Endothelial cell of umbilical vein (primary cell): ENCODE results near the gene LAMTOR5. TPM values are rescaled to one million over a fixed set of nuclear protein-coding genes. Genes with fewer than 3 reads are reported as not detected.
A peak's percentile ranks its signal among the peaks of the same experiment; 100 is the strongest.

Experiments
- Bru-seq: library from RNA; stranded (reverse); fragments of 400-500 nt; gene quantifications from one replicate; lab custom pipeline; 2021; lab: Mats Ljungman, UMichigan
- BruChase-seq, 2 experiments: library from RNA; stranded (reverse); fragments of 400-500 nt; gene quantifications; one replicate each; lab custom pipeline; 2021; lab: Mats Ljungman, UMichigan
- BruUV-seq: library from RNA; stranded (reverse); fragments of 400-500 nt; replicated peaks from 2 replicates; lab custom pipeline; 2021; lab: Mats Ljungman, UMichigan
- CTCF ChIA-PET: fragments of 300-600, 350-600 bp; sonication (Branson Sonifier 250); formaldehyde crosslinking; loops from one replicate; lab custom pipeline; 2021; ENCODE audit warnings: antibody characterized with exemption, inconsistent platforms; lab: Charles Lee
- POLR2A ChIA-PET: fragments of 300-600, 350-600 bp; sonication (Branson Sonifier 250); formaldehyde crosslinking; loops from one replicate; lab custom pipeline; 2021; ENCODE audit warnings: antibody characterized with exemption, inconsistent platforms; lab: Charles Lee
- DNase-seq: peaks from one replicate; pipeline ENCODE4 v3.0.0-alpha.2; 2011; ENCODE audit warnings: low read depth, low spot score
- FAIRE-seq: peaks from 2 replicates; lab custom pipeline; 2011; peaks lifted over from hg19 to GRCh38; lab: Jason Lieb, UNC
- H2AFZ ChIP-seq: 2 replicates; pipeline ENCODE4 v1.6.0; 2012; ENCODE audit warnings: low read depth, low read length, control low read depth, inconsistent platforms
- H3K27ac ChIP-seq: 2 replicates; pipeline ENCODE4 v1.5.1; 2011; ENCODE audit warnings: low read depth, mild to moderate bottlenecking, control low read depth, low read length, moderate library complexity; ENCODE audit not compliant: insufficient read depth
- H3K27me3 ChIP-seq, 2 experiments: 2 replicates each; pipeline versions ENCODE4 v1.6.0 to v1.6.1; 2011; ENCODE audit warnings: low read length in 2 of 2, mixed read lengths in 1 of 2; ENCODE audit not compliant: control insufficient read depth in 2 of 2, insufficient read depth in 2 of 2
- H3K36me3 ChIP-seq, 2 experiments: 2 replicates in 1 of 2; 3 replicates in 1 of 2; pipeline ENCODE4 v1.5.1; 2011; ENCODE audit warnings: low read length in 2 of 2, mild to moderate bottlenecking in 1 of 2, moderate library complexity in 1 of 2; ENCODE audit not compliant: control insufficient read depth in 2 of 2, insufficient read depth in 2 of 2; ENCODE audit errors: extremely low read depth in 1 of 2
- H3K4me1 ChIP-seq: 3 replicates; pipeline ENCODE4 v1.5.1; 2011; ENCODE audit warnings: mild to moderate bottlenecking, low read length; ENCODE audit not compliant: control insufficient read depth, insufficient read depth; ENCODE audit errors: extremely low read depth
- H3K4me2 ChIP-seq: 2 replicates; pipeline ENCODE4 v1.6.1; 2011; ENCODE audit warnings: low read length, control low read depth, mixed read lengths; ENCODE audit not compliant: insufficient read depth
- H3K4me3 ChIP-seq, 3 experiments: fragments of 200-600 bp in 1 of 3; sonication (generic), shearing (Covaris generic) in 1 of 3; replicated peaks in 1 of 3; 2 replicates each; pipeline ENCODE4 v1.5.1; 2011 to 2016; ENCODE audit warnings: control low read depth in 3 of 3, low read length in 3 of 3, mild to moderate bottlenecking in 2 of 3, inconsistent platforms in 1 of 3, low read depth in 1 of 3, moderate library complexity in 1 of 3; ENCODE audit not compliant: insufficient read depth in 1 of 3
- H3K79me2 ChIP-seq: 2 replicates; pipeline ENCODE4 v1.6.0; 2012; ENCODE audit warnings: low read length, inconsistent platforms; ENCODE audit not compliant: control insufficient read depth, insufficient read depth
- H3K9ac ChIP-seq: replicated peaks from 2 replicates; pipeline ENCODE3; 2011; ENCODE audit warnings: low read length, control low read depth; ENCODE audit not compliant: insufficient read depth; ENCODE audit errors: extremely low read depth
- H3K9me1 ChIP-seq: replicated peaks from 3 replicates; pipeline ENCODE4 v1.6.0; 2011; ENCODE audit warnings: mild to moderate bottlenecking, low read length; ENCODE audit not compliant: control insufficient read depth, insufficient read depth; ENCODE audit errors: extremely low read depth
- H3K9me3 ChIP-seq: replicated peaks from 2 replicates; pipeline ENCODE4 v1.5.1; 2012; ENCODE audit warnings: low read length, inconsistent platforms; ENCODE audit not compliant: control insufficient read depth, insufficient read depth
- H4K20me1 ChIP-seq: replicated peaks from 2 replicates; pipeline ENCODE3; 2011; ENCODE audit warnings: mild to moderate bottlenecking, low read length; ENCODE audit not compliant: control insufficient read depth, insufficient read depth; ENCODE audit errors: extremely low read depth
- EZH2 ChIP-seq: IDR thresholded peaks from 2 replicates; pipeline ENCODE4 v1.6.1; 2012; ENCODE audit warnings: borderline replicate concordance, low read depth, mild to moderate bottlenecking, moderate library complexity, low read length, inconsistent platforms; ENCODE audit not compliant: severe bottlenecking
- FOS ChIP-seq: IDR thresholded peaks from 2 replicates; pipeline ENCODE4 v1.6.1; 2011; ENCODE audit warnings: mild to moderate bottlenecking, low read length, moderate library complexity, borderline replicate concordance; ENCODE audit not compliant: insufficient read depth
- GATA2 ChIP-seq: IDR thresholded peaks from 2 replicates; pipeline ENCODE4 v1.7.0; 2011; ENCODE audit warnings: low read depth, mild to moderate bottlenecking, moderate library complexity, mixed read lengths, low read length; ENCODE audit not compliant: insufficient read length, insufficient read depth
- JUN ChIP-seq: IDR thresholded peaks from 2 replicates; pipeline ENCODE4 v1.6.1; 2011; ENCODE audit warnings: borderline replicate concordance, low read depth; ENCODE audit not compliant: insufficient read length, insufficient read depth
- MAX ChIP-seq: IDR thresholded peaks from 2 replicates; pipeline ENCODE4 v1.6.1; 2011; ENCODE audit not compliant: insufficient read depth, insufficient read length
- MYC ChIP-seq: IDR thresholded peaks from one replicate; pipeline ENCODE4 v1.6.1; 2011; ENCODE audit warnings: mild to moderate bottlenecking, low read depth, low read length
- POLR2A ChIP-seq: IDR thresholded peaks from 2 replicates; pipeline ENCODE4 v1.6.1; 2012; ENCODE audit warnings: low read depth, mild to moderate bottlenecking, control low read depth, low read length
- POLR2AphosphoS5 ChIP-seq: IDR thresholded peaks from 2 replicates; pipeline ENCODE4 v1.6.1; 2012; ENCODE audit warnings: low read depth, mild to moderate bottlenecking, control low read depth, low read length, moderate library complexity; ENCODE audit not compliant: insufficient read depth
- dilution Hi-C: fragments of 300-500 bp; cut with MboI; formaldehyde crosslinking; loops from one replicate; pipeline ENCODE4 v1.15.0; 2019; ENCODE audit warnings: low sequenced_read_pairs; ENCODE audit not compliant: extremely low pct_ligation_motif_present
- intact Hi-C: fragments of 100-400 bp; cut with micrococcal nuclease; formaldehyde crosslinking; loops from one replicate; pipeline ENCODE4 v1.10.0; 2022
- long read RNA-seq: library from polyadenylated mRNA; stranded (forward); transcript quantifications from one replicate; pipeline ENCODE4 v2.0.0, GENCODE V29; 2021
- polyA minus RNA-seq, 3 experiments: library from RNA; depleted of rRNA, polyadenylated mRNA; stranded (reverse); fragments of >200 nt; gene quantifications; 1 replicate in 1 of 3; 2 replicates in 2 of 3; pipeline ENCODE4 v1.2.3, GENCODE V29; 2011
- polyA plus RNA-seq, 4 experiments: library from polyadenylated mRNA; depleted of rRNA in 3 of 4; stranded (reverse) in 3 of 4; unstranded in 1 of 4; fragments of >200 nt; gene quantifications; 2 replicates each; pipeline versions ENCODE4 v1.2.1 to v1.2.3, GENCODE V29; 2011 to 2012; ENCODE audit warnings: missing spikeins in 1 of 4
- total RNA-seq: library from RNA; stranded (reverse); gene quantifications from 2 replicates; pipeline ENCODE4 v1.2.3, GENCODE V29; 2021
- TF ChIP-seq, protein P1 (sequence below), 2 donors: IDR thresholded peaks; 1 replicate in 1 of 2; 2 replicates in 1 of 2; pipeline ENCODE4 v1.5.1; 2011; ENCODE audit warnings: low read length in 2 of 2, mild to moderate bottlenecking in 2 of 2, moderate library complexity in 2 of 2, control low read depth in 1 of 2, inconsistent platforms in 1 of 2, low read depth in 1 of 2; ENCODE audit not compliant: insufficient read depth in 1 of 2; ENCODE audit errors: extremely low read depth in 1 of 2

Gene LAMTOR5
- total RNA-seq (137 and 150 TPM in 2 replicates), polyA plus RNA-seq (484 and 503 TPM in 2 replicates), polyA minus RNA-seq (145 and 179 TPM in 2 replicates), Bru-seq, nascent RNA (percentile 91 among the genes with signal in this experiment), BruChase-seq, experiment 1, labeled RNA remaining after a 6-hour chase (percentile 97 among the genes with signal in this experiment), BruChase-seq, experiment 2, labeled RNA remaining after a 2-hour chase (percentile 89 among the genes with signal in this experiment)
- 372 and 407 TPM in 2 replicates for polyA plus RNA-seq (2011; cell fraction: cytosol; rRNA removed)
- 109 and 119 TPM in 2 replicates for polyA plus RNA-seq (2011; cell fraction: nucleus; rRNA removed)
- 225 and 259 TPM in 2 replicates for polyA plus RNA-seq (2012)
- polyA minus RNA-seq (2011; cell fraction: cytosol; rRNA and poly(A)+ RNA removed), result 41.3 TPM
- polyA minus RNA-seq (2011; cell fraction: nucleus; rRNA and poly(A)+ RNA removed), result 23.7 and 25.8 TPM in 2 replicates
- long read RNA-seq, transcript LAMTOR5-206 (4 exons, 634 nt), result major isoform, 333 of 367 reads
- long read RNA-seq, transcript LAMTOR5-204 (5 exons, 694 nt), result minor isoform, 10 of 367 reads
- long read RNA-seq, transcript LAMTOR5-202 (3 exons, 1,830 nt), result minor isoform, 7 of 367 reads
- long read RNA-seq, transcript LAMTOR5-203 (4 exons, 1,154 nt), result minor isoform, 6 of 367 reads
- long read RNA-seq, partial matches to known transcripts, result 3 of 367 reads
- long read RNA-seq, other reads (novel, unspliced or antisense), result 8 of 367 reads

DNA sequence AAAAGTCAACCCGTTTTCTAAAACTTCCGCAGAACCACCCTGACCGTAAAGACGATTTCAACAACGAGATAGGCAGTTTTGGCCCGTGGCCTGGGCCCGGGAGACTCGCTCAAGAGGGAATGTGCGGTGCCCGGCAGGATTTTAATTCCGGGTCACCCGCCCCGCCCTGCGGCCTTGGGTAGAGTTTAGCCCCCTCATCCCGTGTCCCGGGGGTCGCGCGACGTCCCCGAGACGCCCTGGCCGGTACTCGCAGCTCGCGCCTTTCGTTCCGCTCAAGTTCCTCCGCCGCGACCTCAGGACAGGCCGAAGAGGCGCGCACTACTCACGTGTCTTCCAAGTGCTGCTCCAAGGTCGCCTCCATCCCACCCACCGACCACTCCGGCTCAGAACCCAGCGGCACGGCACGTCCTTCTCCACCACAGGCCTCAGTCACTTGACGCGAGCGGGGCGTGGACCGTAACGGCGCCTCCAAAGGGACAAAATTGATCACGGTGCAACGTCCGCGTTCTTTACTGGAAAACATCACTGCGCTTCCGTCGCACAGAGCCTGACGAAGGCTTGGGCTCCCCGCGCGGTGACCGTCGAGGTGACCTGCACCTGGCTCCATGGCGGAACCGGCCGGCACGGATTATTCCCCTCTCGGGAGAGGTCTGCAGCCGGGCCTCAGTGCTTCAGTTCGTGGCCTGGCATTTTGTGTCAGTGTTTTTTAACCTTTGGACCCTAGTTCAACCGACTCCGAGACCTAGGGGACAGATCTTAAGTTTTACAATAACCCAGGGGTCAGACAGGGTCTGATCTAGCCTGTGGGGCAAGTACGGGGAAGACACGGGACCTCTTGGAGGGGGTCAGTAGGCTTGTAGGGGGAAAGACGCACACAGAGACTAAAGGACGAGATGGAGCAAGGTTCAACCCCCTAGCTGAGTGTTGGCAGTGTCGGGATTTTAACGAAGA is at the start of gene LAMTOR5:
Gene LAMTOR5 (minus strand): TSS at position 435 of the 951 bp plus-strand sequence. CDS start 74 bp downstream, at position 361.
- dilution Hi-C loops, result no loop called here
- Histone ChIP-seq H3K4me2 (peak within 1 kb of the TSS; percentile 92), H2AFZ (peak within 1 kb of the TSS; percentile 96), H3K9me3 (no peaks in the 10 kb centered on the region), H3K79me2 (peaks cover 19% of the 10 kb centered on the region), H3K27me3 (no peaks in the 10 kb centered on the region), H3K9me1 (no peaks in the 10 kb centered on the region), H3K27ac (peak within 1 kb of the TSS; percentile 69), H3K9ac (peak within 1 kb of the TSS; percentile 95), H3K4me3 (peak within 1 kb of the TSS; percentile 94 to 100 (median 95)), H4K20me1 (no peaks in the 10 kb centered on the region), H3K36me3 (peaks cover 10 to 12% of the 10 kb centered on the region in 2 experiments), H3K4me1 (peaks cover 9% of the 10 kb centered on the region)
- intact Hi-C loops, result loop anchor here (1.0 kb wide), 3 partner anchors 53 to 204 kb away; no protein-coding TSS in a partner anchor
- TSS peak; percentile 67 for BruUV-seq
- FAIRE-seq (peak; percentile 96), DNase-seq (peak; percentile 97)
- POLR2A ChIA-PET, result no interaction called here
- CTCF ChIA-PET, result interaction anchor here (0.7 to 5.6 kb wide), 7 partner anchors 14 to 200 kb away, joined by 3 to 120 read pairs (median 7); partner anchors contain the start of gene RBM15
- TF ChIP-seq POLR2A (peak; percentile 92), MAX (peak; percentile 80), GATA2 (no peak), MYC (peak; percentile 48), FOS (no peak), POLR2AphosphoS5 (peak; percentile 88), JUN (no peak), EZH2 (no peak)
- TF ChIP-seq, protein P1, sequence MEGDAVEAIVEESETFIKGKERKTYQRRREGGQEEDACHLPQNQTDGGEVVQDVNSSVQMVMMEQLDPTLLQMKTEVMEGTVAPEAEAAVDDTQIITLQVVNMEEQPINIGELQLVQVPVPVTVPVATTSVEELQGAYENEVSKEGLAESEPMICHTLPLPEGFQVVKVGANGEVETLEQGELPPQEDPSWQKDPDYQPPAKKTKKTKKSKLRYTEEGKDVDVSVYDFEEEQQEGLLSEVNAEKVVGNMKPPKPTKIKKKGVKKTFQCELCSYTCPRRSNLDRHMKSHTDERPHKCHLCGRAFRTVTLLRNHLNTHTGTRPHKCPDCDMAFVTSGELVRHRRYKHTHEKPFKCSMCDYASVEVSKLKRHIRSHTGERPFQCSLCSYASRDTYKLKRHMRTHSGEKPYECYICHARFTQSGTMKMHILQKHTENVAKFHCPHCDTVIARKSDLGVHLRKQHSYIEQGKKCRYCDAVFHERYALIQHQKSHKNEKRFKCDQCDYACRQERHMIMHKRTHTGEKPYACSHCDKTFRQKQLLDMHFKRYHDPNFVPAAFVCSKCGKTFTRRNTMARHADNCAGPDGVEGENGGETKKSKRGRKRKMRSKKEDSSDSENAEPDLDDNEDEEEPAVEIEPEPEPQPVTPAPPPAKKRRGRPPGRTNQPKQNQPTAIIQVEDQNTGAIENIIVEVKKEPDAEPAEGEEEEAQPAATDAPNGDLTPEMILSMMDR (IDR thresholded peaks at IDR 0.05; ENCODE audit: extremely low read depth in 1 of 2, insufficient read depth in 1 of 2, low read depth in 1 of 2, low read length in 2 of 2), result no peak
